HCT116 (cell line): Measurements from ENCODE around the gene CD84.

Experiments
- EGR1 ChIP-seq: IDR thresholded peaks from 2 replicates; pipeline ENCODE4 v1.6.1; 2012; ENCODE audit warnings: low read depth
- FOSL1 ChIP-seq: IDR thresholded peaks from 2 replicates; pipeline ENCODE4 v1.6.1; 2012; ENCODE audit warnings: low read depth
- JUND ChIP-seq: IDR thresholded peaks from 2 replicates; pipeline ENCODE4 v1.6.1; 2012
- POLR2A ChIP-seq: IDR thresholded peaks from 2 replicates; pipeline ENCODE4 v1.7.0; 2011; ENCODE audit warnings: borderline replicate concordance; ENCODE audit not compliant: insufficient read depth, insufficient read length; ENCODE audit errors: extremely low read depth
- POLR2AphosphoS5 ChIP-seq: IDR thresholded peaks from 2 replicates; pipeline ENCODE4 v1.6.1; 2011; ENCODE audit warnings: mild to moderate bottlenecking, low read depth, low read length, moderate library complexity
- SRF ChIP-seq: IDR thresholded peaks from 2 replicates; pipeline ENCODE4 v1.6.1; 2012; ENCODE audit warnings: low read depth
- YY1 ChIP-seq: IDR thresholded peaks from 2 replicates; pipeline ENCODE4 v1.6.1; 2011; ENCODE audit warnings: low read length, low read depth, moderate library complexity, mild to moderate bottlenecking; ENCODE audit not compliant: insufficient replicate concordance; ENCODE audit errors: extremely low read depth
- TF ChIP-seq, protein P1 (sequence below), 3 experiments: fragments of 200-600 bp in 1 of 3; sonication (generic) in 1 of 3; IDR thresholded peaks in 2 of 3; conservative IDR thresholded peaks in 1 of 3; 2 replicates each; pipeline ENCODE4 v1.5.1; 2012 to 2017; ENCODE audit warnings: low read depth in 2 of 3, low read length in 2 of 3, antibody characterized with exemption in 1 of 3, borderline replicate concordance in 1 of 3, control low read depth in 1 of 3, mild to moderate bottlenecking in 1 of 3, mixed read lengths in 1 of 3, mixed run types in 1 of 3, moderate library complexity in 1 of 3; ENCODE audit not compliant: insufficient read depth in 1 of 3
- TF ChIP-seq, protein P2 (sequence below): IDR thresholded peaks from 2 replicates; pipeline ENCODE4 v1.6.1; 2012; ENCODE audit warnings: low read depth
- TF ChIP-seq, protein P3 (sequence below): IDR thresholded peaks from 2 replicates; pipeline ENCODE4 v1.6.1; 2012

DNA sequence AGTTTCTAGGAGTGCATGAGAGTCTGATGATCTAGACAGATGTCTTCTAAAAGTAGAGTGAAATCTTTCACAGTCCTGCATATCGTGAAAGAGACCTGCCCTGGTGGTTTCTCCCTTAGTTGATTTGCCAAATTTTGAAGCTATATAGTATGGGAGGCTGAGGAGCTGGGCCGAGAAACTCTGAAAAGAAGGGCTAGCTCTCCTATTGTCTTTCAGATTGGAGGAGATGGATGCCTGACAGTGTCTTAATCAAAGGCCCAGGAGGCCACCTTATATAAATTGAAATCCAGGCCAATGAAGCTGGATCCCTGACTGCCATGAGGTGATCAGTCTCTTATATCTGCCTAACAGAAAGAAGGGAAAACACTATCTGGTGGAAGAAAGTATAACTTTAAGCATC lies 18.4 kb upstream of the CD84 start:
- TF ChIP-seq, protein P1, sequence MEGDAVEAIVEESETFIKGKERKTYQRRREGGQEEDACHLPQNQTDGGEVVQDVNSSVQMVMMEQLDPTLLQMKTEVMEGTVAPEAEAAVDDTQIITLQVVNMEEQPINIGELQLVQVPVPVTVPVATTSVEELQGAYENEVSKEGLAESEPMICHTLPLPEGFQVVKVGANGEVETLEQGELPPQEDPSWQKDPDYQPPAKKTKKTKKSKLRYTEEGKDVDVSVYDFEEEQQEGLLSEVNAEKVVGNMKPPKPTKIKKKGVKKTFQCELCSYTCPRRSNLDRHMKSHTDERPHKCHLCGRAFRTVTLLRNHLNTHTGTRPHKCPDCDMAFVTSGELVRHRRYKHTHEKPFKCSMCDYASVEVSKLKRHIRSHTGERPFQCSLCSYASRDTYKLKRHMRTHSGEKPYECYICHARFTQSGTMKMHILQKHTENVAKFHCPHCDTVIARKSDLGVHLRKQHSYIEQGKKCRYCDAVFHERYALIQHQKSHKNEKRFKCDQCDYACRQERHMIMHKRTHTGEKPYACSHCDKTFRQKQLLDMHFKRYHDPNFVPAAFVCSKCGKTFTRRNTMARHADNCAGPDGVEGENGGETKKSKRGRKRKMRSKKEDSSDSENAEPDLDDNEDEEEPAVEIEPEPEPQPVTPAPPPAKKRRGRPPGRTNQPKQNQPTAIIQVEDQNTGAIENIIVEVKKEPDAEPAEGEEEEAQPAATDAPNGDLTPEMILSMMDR (IDR thresholded peaks at IDR 0.05 in 2 of 3, conservative IDR thresholded peaks at IDR 0.05 in 1 of 3; ENCODE audit: borderline replicate concordance in 1 of 3, insufficient read depth in 1 of 3, low read depth in 2 of 3, low read length in 2 of 3), result no peak
- TF ChIP-seq POLR2A (no peak), YY1 (no peak), FOSL1 (no peak), EGR1 (no peak), JUND (no peak), POLR2AphosphoS5 (no peak), SRF (no peak)
- TF ChIP-seq, protein P2, sequence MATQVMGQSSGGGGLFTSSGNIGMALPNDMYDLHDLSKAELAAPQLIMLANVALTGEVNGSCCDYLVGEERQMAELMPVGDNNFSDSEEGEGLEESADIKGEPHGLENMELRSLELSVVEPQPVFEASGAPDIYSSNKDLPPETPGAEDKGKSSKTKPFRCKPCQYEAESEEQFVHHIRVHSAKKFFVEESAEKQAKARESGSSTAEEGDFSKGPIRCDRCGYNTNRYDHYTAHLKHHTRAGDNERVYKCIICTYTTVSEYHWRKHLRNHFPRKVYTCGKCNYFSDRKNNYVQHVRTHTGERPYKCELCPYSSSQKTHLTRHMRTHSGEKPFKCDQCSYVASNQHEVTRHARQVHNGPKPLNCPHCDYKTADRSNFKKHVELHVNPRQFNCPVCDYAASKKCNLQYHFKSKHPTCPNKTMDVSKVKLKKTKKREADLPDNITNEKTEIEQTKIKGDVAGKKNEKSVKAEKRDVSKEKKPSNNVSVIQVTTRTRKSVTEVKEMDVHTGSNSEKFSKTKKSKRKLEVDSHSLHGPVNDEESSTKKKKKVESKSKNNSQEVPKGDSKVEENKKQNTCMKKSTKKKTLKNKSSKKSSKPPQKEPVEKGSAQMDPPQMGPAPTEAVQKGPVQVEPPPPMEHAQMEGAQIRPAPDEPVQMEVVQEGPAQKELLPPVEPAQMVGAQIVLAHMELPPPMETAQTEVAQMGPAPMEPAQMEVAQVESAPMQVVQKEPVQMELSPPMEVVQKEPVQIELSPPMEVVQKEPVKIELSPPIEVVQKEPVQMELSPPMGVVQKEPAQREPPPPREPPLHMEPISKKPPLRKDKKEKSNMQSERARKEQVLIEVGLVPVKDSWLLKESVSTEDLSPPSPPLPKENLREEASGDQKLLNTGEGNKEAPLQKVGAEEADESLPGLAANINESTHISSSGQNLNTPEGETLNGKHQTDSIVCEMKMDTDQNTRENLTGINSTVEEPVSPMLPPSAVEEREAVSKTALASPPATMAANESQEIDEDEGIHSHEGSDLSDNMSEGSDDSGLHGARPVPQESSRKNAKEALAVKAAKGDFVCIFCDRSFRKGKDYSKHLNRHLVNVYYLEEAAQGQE, result no peak
- TF ChIP-seq, protein P3, sequence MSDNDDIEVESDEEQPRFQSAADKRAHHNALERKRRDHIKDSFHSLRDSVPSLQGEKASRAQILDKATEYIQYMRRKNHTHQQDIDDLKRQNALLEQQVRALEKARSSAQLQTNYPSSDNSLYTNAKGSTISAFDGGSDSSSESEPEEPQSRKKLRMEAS, result no peak
